ENCODE data around the gene LTBP4.

LTBP4 gene

GRCh38 chr19:40671404-40671803, 70.2 kb downstream of the LTBP4 start:
- no peak for DNase-seq

GRCh38 chr19:40672038-40672437, 70.9 kb downstream of the LTBP4 start:
- no peak for DNase-seq

GRCh38 chr19:40672573-40673299, 71.6 kb downstream of the LTBP4 start:
- no peak for DNase-seq

- no peak for DNase-seq
Measured at GRCh38 chr19:40673397-40673796, 72.2 kb downstream of the LTBP4 start.

- no peak for DNase-seq
Measured at GRCh38 chr19:40674291-40674690, 73.1 kb downstream of the LTBP4 start.

GRCh38 chr19:40677156-40677555, 76.0 kb downstream of the LTBP4 start:
- DNase-seq, result no peak
